Raji (cell line): ENCODE data around the gene NEAT1.

Experiments
- POLR2A ChIP-seq: IDR thresholded peaks from 2 replicates; pipeline ENCODE4 v1.6.1; 2011; ENCODE audit warnings: low read depth, low read length, control low read depth; ENCODE audit not compliant: insufficient read depth

NEAT1 gene

DNA sequence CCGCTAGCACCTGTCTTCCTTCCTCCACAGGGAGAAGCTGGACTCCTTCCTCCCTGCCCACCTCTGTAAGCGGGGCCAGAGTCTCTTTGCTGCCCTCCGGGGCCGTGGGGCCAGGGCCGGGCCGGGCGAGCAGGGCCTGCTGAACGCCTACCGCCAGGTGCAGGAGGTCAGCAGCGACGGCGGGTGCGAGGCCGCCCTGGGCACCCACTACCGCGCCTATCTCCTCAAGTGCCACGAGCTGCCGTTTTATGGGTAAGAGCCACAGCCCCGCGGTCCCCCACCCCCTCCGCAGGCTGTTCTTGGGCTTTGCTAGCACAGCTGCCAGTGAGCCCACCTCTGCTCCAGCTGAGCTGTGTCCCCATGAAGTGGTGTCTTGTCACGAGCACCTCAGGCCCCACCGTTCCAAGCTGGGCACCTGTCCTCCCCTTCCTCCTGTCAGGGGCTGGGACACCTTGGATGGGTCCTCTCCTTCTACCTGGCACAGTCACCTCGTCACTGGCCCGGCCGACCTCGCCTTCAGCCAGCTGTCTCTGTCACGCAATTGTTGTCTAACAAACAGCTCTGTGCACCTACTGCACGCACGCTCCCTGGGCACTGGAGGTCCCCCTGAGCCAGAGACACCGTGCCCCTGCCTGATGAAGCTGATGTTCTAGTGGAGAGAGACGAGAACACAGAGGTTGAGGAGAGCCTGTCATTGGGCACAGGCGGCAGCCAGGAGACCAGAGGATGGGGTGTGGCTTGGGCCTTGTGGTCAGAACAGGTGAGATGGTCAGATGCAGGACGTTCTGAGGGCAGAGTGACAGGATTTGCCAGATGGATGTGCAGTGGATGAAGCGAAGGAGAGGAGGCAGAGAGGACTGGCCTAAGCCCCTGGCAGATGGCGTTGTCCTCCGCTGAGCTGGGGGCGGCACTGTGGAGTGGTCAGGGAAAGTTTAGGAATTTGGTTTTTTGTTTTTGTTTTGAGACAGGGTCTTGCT, 25.5 kb upstream of the NEAT1 start:
- TF ChIP-seq POLR2A, result no peak

DNA sequence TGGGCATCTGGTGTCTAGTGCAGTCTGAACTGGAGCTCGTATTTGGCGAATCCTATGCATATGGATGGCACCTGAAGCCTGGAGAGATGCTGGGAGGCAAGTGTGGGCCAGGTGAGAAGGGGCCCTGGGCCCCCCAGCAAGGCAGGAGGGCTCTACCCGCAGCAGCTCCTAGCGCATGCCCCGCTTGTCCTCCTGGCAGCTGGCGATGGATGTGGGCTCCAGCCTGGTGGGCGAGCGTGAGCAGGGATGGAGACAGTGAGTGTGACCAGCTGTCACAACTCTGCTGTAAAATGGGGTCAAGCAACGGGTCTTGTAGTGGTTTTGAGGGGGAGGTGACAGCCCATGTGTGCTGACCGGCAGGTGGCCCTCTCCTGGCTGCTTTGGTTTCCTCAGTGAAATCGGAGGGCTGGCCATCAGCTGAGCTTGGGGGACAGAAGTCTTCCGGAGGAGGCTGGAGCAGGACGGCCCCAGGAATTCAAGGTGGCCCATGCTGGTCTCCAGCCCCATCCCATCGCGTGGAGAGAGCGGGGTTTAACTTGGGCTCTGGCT, 24.2 kb upstream of the NEAT1 start:
- TF ChIP-seq POLR2A, result no peak

DNA sequence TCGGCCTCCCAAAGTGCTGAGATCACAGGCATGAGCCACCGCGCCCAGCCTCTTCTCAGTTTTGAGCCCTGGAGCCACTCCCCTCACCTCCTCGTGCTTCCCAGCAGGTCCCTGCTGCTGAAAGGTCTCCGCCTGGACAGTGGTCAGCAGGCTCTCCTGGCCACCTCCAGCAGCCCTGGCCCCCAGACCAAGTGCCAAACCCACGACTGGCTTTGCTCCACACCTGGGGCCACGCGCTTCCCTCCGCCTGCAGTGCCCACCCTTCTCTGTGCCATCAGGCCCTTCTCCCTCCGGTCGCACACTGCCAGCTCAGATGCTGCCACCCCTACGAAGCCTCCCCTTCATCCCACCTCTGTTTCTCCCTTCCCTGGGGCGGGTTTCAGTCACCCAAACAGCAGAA, 23.3 kb upstream of the NEAT1 start:
- TF ChIP-seq POLR2A, result no peak

DNA sequence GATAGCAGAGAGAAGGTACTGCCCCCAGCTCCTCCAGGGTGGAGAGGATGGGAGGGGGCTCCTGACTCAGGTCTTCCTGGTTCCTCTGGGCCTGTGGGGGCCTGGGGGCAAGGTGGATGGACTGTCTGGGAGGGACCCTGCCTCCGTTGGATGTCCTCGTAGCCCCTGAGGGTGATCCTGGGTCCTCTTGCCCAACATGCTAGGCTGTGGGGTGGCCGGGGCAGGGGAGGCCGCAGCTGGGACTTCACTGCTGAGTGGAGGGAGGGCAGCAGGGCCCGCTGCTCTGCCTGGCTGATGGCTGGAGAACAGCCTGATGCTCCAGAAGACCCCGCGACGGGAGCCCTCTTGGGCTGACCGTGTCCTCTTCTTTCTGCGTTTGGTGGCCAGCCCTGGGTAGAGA, 22.8 kb upstream of the NEAT1 start:
- TF ChIP-seq POLR2A, result no peak

DNA sequence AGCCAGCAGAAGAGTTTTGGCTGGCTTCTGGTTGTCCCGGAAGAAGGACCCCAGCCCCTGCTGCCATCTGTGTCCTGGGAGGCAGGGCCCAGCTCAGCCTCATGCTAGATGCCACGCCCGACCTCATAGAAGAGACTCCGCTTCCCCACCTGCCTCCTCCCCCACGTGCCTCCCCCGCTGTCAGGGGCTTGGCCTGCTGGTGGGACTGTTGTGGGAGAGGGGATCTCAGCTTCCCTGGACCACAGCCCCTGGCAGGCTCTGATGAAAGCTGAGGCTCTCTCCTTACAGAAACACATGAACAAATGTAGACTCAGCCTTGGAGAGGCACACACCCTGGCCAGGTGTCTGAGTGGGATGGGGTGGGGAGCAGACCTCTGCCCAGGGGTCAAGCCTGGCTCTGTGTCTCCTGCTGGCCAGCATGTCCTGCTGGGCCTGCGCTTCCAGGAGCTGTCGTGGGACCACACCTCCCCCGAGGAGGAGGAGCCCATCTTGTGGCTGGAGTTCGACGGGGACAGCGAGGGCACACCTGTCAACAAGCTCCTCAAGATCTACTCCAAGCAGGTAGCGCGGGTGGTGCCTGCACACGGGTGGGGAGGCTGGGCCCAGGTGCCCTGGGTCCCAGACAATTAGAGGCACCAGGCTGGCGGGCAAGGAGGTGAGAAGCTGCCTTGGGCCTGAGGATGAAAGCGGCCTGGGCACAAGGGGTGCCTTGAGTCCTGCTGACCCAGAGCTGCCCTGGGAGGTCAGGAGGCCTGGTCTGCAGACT, 22.1 kb upstream of the NEAT1 start:
- TF ChIP-seq POLR2A, result no peak

DNA sequence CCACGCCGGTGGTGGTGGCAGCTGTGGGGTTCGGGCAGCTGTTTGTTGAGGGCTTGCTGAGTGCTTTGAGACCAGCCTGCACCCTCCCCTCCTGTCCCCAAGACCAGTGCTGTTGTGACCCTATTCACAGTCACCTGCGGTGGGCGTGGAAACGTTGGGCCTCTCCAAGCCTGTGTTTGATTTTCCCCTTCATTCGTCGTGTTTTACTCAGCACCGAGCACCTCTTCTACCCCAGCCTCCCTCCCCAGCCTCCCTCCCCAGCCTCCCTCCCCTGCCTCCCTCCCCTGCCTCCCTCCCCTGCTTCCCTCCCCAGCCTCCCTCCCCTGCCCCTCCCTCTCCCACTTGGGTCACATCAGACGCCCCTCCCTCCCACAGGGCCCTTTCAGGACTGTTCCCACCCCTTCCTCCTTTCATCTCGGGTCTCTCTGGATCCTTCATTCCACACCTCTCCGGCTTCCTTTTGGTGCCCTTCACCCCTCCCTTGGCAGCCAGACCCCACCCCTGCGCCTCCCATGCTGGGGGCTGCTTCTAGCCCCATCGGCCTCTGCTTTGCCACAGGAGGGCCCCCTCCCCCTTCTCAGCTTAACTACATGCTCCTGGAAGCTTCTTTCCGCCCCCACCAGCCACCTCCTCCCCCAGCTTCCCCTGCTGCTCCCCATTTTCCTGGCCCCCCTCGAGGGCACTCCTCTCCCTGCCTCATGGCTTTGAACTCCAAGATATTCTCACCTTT, 21.4 kb upstream of the NEAT1 start:
- no peak for TF ChIP-seq POLR2A

DNA sequence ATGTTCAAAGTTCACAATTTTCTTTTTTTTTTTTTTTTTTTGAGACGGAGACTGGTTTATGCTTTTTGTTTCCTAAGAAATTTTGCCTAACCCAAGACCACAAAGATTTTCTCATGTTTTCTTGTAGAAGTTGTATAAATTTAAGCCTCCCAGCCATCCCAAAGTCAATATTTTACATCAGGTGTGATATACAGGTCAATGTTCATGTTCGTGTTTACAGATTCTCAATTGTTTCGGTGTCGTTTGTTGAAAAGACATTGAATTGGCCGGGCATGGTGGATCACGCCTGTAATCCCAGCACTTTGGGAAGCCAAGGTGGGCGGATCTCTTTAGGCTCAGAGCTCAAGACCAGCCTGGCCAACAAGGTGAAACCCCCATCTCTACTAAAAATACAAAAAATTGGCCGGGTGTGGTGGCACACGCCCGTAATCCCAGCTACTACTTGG, 20.8 kb upstream of the NEAT1 start:
- no peak for TF ChIP-seq POLR2A

DNA sequence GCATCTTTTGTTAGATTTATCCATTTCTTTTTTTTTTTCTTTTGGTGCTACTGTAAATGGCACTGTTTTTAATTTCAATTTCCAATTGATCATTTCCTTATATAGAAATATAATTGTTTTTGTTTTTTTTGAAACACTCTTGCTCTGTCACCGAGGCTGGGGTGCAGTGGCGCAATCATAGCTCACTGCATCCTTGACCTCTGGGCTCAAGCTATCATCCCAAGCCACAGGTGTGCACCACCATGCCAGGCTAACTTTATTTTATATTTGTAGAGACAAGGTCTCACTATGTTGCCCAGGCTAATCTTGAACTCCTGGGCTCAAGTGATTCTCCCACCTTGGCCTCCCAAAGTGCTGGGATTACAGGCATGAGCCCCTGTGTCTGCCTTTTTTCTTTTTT, 19.8 kb upstream of the NEAT1 start:
- TF ChIP-seq POLR2A, result no peak

DNA sequence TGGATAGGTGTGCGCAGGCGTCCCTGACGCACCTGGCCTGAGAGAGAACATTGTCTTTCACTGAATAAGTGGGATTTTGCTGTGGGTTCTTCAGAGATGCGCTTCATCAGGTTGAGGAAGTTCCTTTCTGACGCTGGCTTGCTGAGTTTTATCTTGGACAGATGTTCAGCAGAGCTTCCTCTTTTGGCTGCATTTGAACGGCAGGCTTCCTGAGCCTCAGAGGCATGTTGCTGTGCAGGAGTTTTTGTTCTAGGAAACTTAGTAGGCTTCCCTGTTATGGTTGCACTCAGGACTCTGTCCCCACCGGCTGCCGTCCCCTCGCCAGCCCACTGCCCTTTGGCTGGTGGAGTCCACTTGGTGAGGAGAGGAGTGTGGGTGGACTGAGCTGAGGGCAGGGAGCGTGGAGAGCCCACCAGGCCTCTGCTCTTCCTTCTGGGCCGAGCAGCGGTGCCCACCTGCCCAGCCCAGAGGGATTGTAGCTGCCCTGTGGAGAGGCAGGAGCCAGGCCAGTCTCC, 18.9 kb upstream of the NEAT1 start:
- TF ChIP-seq POLR2A, result no peak

DNA sequence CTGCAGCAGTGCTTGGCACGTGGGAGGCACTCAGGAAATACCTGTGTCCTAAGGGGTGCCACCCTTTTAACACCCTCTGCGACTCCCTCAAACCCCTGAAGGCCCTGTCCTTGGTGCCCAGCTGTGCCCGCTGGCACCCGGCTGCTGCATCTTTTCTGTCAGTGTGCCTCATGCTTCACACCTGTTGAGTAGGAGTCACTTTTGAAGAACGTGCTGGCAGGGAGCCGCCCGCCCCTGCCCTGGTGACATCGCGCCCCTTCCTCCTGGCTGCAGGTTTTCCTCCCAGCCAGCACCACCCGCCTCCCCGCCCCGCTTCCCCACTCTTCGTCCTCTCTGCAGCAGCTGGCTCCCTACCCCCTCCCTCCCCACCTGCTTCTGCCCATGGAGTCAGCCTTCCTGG, 18.4 kb upstream of the NEAT1 start:
- no peak for TF ChIP-seq POLR2A

DNA sequence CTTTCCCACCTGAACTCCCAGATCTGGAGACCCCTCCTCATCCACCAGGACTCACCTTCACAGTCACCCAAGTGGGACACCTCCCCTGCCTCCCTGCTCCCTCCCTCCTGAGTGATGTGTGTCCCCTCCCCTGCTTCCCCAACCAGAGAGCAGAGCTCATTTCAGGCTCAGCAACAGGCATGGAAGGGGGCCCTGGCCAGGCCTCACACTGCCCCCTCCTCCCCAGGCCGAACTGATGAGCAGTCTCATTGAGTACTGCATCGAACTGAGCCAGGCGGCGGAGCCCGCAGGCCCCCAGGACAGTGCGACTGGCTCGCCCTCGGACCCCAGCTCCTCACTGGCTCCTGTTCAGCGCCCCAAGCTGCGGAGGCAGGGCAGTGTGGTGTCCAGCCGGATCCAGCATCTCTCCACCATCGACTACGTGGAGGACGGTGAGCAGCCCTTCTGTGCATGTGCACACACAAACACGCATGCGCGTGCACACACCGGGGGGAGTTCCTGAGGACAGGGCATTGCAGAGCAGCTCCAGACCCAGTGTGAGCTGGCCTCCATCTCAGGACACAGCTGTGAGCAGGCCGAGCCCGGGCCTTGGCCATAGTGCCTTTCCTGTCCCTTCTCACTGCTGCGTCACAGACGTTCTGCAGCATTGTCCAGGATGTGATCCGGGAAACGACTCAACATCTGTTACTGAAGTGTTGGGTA, 17.8 kb upstream of the NEAT1 start:
- TF ChIP-seq POLR2A, result no peak

DNA sequence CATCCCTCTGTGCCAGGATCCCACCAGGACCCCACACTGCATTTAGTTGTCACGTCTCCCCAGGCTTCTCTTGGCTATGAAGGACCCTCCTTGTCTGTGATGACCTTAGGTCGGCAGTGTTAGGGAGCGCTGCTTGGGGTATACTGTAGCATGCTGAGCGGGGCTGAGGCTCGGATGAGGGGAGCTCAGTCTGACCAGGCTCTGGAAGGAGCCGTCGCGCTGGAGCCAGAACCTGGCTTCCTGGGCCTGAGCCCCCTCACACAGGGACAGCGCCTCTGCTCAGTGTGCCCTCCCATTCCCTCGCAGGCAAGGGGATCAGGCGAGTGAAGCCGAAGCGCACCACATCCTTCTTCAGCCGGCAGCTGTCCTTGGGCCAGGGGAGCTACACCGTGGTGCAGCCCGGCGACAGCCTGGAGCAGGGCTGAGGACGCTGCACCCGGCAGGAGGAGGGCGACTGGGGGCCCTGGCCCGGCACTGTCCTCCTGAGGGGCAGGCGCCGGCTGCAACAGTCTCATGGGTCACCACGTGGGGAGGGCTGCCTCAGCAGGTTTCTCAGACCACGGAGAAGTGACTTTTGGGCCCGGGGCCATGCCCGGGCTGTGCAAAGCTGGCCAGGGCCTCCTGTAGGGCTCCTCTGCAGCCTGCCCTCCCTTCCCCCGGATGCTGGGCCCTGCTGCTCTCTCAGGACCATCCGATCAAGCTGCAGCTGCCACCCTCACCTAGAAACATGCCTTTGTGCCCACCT, 11.5 kb upstream of the NEAT1 start:
- TF ChIP-seq POLR2A, result no peak

DNA sequence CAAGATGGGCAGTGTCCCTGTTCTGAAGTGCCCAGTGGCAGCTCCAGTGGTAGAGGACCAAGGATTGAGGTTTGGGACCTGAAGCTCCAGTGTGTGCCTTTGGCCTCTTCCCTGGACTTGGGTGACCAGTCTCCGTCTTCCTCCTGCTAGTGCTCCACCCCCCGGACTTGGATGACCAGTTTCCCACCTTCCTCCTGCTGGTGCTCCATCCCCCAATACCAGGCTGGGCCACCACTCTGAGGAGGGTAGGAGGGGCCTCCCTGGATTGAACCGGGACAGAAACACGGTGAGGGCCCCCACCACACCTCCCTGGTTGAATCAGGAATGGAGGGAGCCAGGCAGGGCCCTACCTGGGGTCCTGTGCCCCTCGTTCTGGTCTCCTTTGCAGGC, 10.9 kb upstream of the NEAT1 start:
- no peak for TF ChIP-seq POLR2A
